B cell (primary cell): Measurements from ENCODE around the gene APCDD1L. TPM values are rescaled to one million over a fixed set of nuclear protein-coding genes. Genes with fewer than 3 reads are reported as not detected.

Experiments used
- ATAC-seq: fragments of 200-7000 bp; cut with Tn5 transposase; one replicate; pipeline ENCODE4 v1.10.0; 2021; ENCODE audit warnings: low read depth, mild to moderate bottlenecking, moderate number of reproducible peaks, moderate library complexity
- CTCF ChIA-PET: fragments of 350-600 bp; sonication (Branson Sonifier 250); formaldehyde crosslinking; loops from one replicate; lab custom pipeline; 2021; ENCODE audit warnings: antibody characterized with exemption, inconsistent platforms; lab: Charles Lee
- POLR2A ChIA-PET: fragments of 350-600 bp; sonication (Branson Sonifier 250); formaldehyde crosslinking; loops from one replicate; lab custom pipeline; 2021; ENCODE audit warnings: antibody characterized with exemption; lab: Charles Lee
- DNase-seq: peaks from one replicate; pipeline ENCODE4 v3.0.0; 2013
- H2AFZ ChIP-seq: 2 replicates; pipeline ENCODE4 v1.6.1; 2012; ENCODE audit warnings: mild to moderate bottlenecking, low read depth, low read length; ENCODE audit not compliant: insufficient read depth, poor library complexity, severe bottlenecking
- H3K27ac ChIP-seq, 2 donors: 1 replicate in 1 of 2; 2 replicates in 1 of 2; pipeline ENCODE4 v1.5.1; 2012 to 2013; ENCODE audit warnings: low read length in 2 of 2, mild to moderate bottlenecking in 2 of 2, moderate library complexity in 1 of 2
- H3K27me3 ChIP-seq, 4 experiments: fragments of 200-600 bp in 1 of 4; sonication (generic) in 1 of 4; replicated peaks in 1 of 4; 1 replicate in 2 of 4; 2 replicates in 2 of 4; pipeline versions ENCODE4 v1.6.1 to v1.7.0; 2013 to 2016; ENCODE audit warnings: low read length in 3 of 4, mild to moderate bottlenecking in 2 of 4, mixed read lengths in 1 of 4, moderate library complexity in 1 of 4; ENCODE audit not compliant: insufficient read depth in 4 of 4, control insufficient read depth in 3 of 4; ENCODE audit errors: control extremely low read depth in 1 of 4
- H3K36me3 ChIP-seq, 2 experiments: replicated peaks in 1 of 2; 1 replicate in 1 of 2; 2 replicates in 1 of 2; pipeline versions ENCODE4 v1.6.1 to v1.7.1; 2013; ENCODE audit warnings: low read length in 1 of 2; ENCODE audit not compliant: insufficient read depth in 2 of 2, control insufficient read depth in 1 of 2; ENCODE audit errors: control extremely low read depth in 1 of 2, extremely low read depth in 1 of 2
- H3K4me1 ChIP-seq, 2 donors: fragments of 200-600 bp in 1 of 2; sonication (generic) in 1 of 2; 1 replicate in 1 of 2; 2 replicates in 1 of 2; pipeline versions ENCODE4 v1.5.1 to v1.6.1; 2013 to 2017; ENCODE audit warnings: low read length in 2 of 2; ENCODE audit not compliant: control insufficient read depth in 2 of 2, insufficient read depth in 2 of 2
- H3K4me2 ChIP-seq: replicated peaks from 2 replicates; pipeline ENCODE3; 2012; ENCODE audit warnings: mild to moderate bottlenecking, low read depth, low read length; ENCODE audit not compliant: poor library complexity, severe bottlenecking
- H3K4me3 ChIP-seq, 5 experiments: fragments of 200-600 bp in 1 of 5; sonication (generic) in 1 of 5; 1 replicate in 3 of 5; 2 replicates in 2 of 5; pipeline versions ENCODE4 v1.5.1 to v1.7.0; 2011 to 2016; ENCODE audit warnings: low read length in 4 of 5, mild to moderate bottlenecking in 4 of 5, low read depth in 2 of 5, control low read depth in 1 of 5, moderate library complexity in 1 of 5; ENCODE audit not compliant: insufficient read depth in 1 of 5; ENCODE audit errors: control extremely low read depth in 1 of 5, extremely low read depth in 1 of 5
- H3K79me2 ChIP-seq: fragments of 200-600 bp; sonication (generic); one replicate; pipeline ENCODE4 v1.6.0; 2016; ENCODE audit warnings: low read length; ENCODE audit not compliant: control insufficient read depth, insufficient read depth
- H3K9ac ChIP-seq: fragments of 200-600 bp; sonication (generic); 2 replicates; pipeline ENCODE4 v1.6.1; 2017; ENCODE audit warnings: mild to moderate bottlenecking, low read length, moderate library complexity
- H3K9me3 ChIP-seq, 3 donors: one replicate each; pipeline versions ENCODE4 v1.6.1 to v1.7.1; 2013; ENCODE audit warnings: low read length in 2 of 3; ENCODE audit not compliant: control insufficient read depth in 2 of 3, insufficient read depth in 1 of 3; ENCODE audit errors: control extremely low read depth in 1 of 3
- H4K20me1 ChIP-seq: 2 replicates; pipeline ENCODE4 v1.6.0; 2012; ENCODE audit warnings: mild to moderate bottlenecking, low read length; ENCODE audit not compliant: insufficient read depth, control insufficient read depth, poor library complexity, severe bottlenecking
- H3K27ac Mint-ChIP-seq: one replicate; pipeline ENCODE4 v1.8.0; 2021; ENCODE audit warnings: mixed read lengths
- H3K27me3 Mint-ChIP-seq: one replicate; pipeline ENCODE4 v1.8.0; 2021; ENCODE audit warnings: mixed read lengths
- H3K4me1 Mint-ChIP-seq: one replicate; pipeline ENCODE4 v1.8.0; 2021; ENCODE audit warnings: mixed read lengths
- H3K4me3 Mint-ChIP-seq: one replicate; pipeline ENCODE4 v1.8.0; 2021; ENCODE audit warnings: mixed read lengths
- H3K9me3 Mint-ChIP-seq: one replicate; pipeline ENCODE4 v1.8.0; 2022; ENCODE audit warnings: mixed read lengths; ENCODE audit not compliant: insufficient read depth
- EZH2 ChIP-seq: IDR thresholded peaks from 2 replicates; pipeline ENCODE4 v1.6.1; 2012; ENCODE audit warnings: borderline replicate concordance, low read depth, mild to moderate bottlenecking, moderate library complexity, low read length; ENCODE audit not compliant: insufficient read depth, poor library complexity, severe bottlenecking
- WGBS: methylation state at CpG from one replicate; pipeline ENCODE4 v1.1.5; 2013; ENCODE audit warnings: missing lambda C conversion rate; ENCODE audit not compliant: insufficient coverage; 5-methylcytosine and 5-hydroxymethylcytosine counted together
- intact Hi-C: fragments of 100-400 bp; cut with micrococcal nuclease; formaldehyde crosslinking; loops from one replicate; pipeline ENCODE4 v1.10.0; 2022
- polyA plus RNA-seq: library from polyadenylated mRNA; depleted of rRNA; stranded (reverse); fragments of >200 nt; gene quantifications from 2 replicates; pipeline ENCODE4 v1.2.3, GENCODE V29; 2012
- total RNA-seq, 2 donors: library from RNA; stranded (reverse); fragments of 120-200 nt in 1 of 2; gene quantifications; 1 replicate in 1 of 2; 2 replicates in 1 of 2; pipeline versions ENCODE4 v1.2.3 to v1.2.4, GENCODE V29; 2013 to 2022
- TF ChIP-seq, protein P1 (sequence below): fragments of 200-600 bp; IDR thresholded peaks from one replicate; pipeline ENCODE4 v1.8.0; 2022; ENCODE audit warnings: antibody characterized with exemption, mild to moderate bottlenecking

APCDD1L gene
- total and polyA plus RNA-seq, 2 donors (not counting 1 experiment from before 2014, with no cell fraction given): not detected

- Mint-ChIP-seq H3K27ac (no peak overlapping the region), H3K4me3 (no peak overlapping the region), H3K27me3 (no peaks in the 10 kb centered on the region), H3K9me3 (peaks cover 5% of the 10 kb centered on the region), H3K4me1 (peaks cover 12% of the 10 kb centered on the region)
- ChIA-PET CTCF (interaction anchor here (0.7 to 0.8 kb wide), 2 partner anchors 52 to 239 kb away, joined by 3 to 5 read pairs; no protein-coding TSS in a partner anchor), POLR2A (no interaction called here)
- TF ChIP-seq EZH2: no peak
- TF ChIP-seq, protein P1, sequence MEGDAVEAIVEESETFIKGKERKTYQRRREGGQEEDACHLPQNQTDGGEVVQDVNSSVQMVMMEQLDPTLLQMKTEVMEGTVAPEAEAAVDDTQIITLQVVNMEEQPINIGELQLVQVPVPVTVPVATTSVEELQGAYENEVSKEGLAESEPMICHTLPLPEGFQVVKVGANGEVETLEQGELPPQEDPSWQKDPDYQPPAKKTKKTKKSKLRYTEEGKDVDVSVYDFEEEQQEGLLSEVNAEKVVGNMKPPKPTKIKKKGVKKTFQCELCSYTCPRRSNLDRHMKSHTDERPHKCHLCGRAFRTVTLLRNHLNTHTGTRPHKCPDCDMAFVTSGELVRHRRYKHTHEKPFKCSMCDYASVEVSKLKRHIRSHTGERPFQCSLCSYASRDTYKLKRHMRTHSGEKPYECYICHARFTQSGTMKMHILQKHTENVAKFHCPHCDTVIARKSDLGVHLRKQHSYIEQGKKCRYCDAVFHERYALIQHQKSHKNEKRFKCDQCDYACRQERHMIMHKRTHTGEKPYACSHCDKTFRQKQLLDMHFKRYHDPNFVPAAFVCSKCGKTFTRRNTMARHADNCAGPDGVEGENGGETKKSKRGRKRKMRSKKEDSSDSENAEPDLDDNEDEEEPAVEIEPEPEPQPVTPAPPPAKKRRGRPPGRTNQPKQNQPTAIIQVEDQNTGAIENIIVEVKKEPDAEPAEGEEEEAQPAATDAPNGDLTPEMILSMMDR: no peak
- no peak overlapping the region for H3K9ac ChIP-seq
- H3K4me2 ChIP-seq: no peak overlapping the region
- no peak overlapping the region for H2AFZ ChIP-seq
- 80% methylated on average over 3 of the region's 10 CpGs for WGBS
- no peak for DNase-seq
- no peaks in the 10 kb centered on the region for H3K79me2 ChIP-seq
- ATAC-seq: no peak
- no peak overlapping the region for H3K27ac ChIP-seq
- no peaks in the 10 kb centered on the region for H3K27me3 ChIP-seq
- intact Hi-C loops: no loop called here
- no peak overlapping the region for H3K4me3 ChIP-seq
- peaks cover 0 to 1% of the 10 kb centered on the region in 2 experiments for H3K36me3 ChIP-seq
- peaks cover 0 to 5% (median 0%) of the 10 kb centered on the region in 3 donors for H3K9me3 ChIP-seq
- no peaks in the 10 kb centered on the region for H4K20me1 ChIP-seq
- peaks cover 0 to 5% of the 10 kb centered on the region in 2 donors for H3K4me1 ChIP-seq
Measured at GRCh38 chr20:58450254-58450653, 64.9 kb downstream of the APCDD1L start.

GRCh38 chr20:58449681-58450221 lies 65.4 kb downstream of the APCDD1L start:
- H3K4me3 Mint-ChIP-seq: no peak overlapping the region
- Histone ChIP-seq H3K4me3 (no peak overlapping the region), H3K36me3 (peaks cover 0 to 6% of the 10 kb centered on the region in 2 experiments), H3K27ac (no peak overlapping the region), H3K79me2 (no peaks in the 10 kb centered on the region), H2AFZ (no peak overlapping the region), H3K4me1 (peaks cover 0 to 5% of the 10 kb centered on the region in 2 donors), H4K20me1 (no peaks in the 10 kb centered on the region), H3K4me2 (no peak overlapping the region), H3K9ac (no peak overlapping the region), H3K27me3 (no peaks in the 10 kb centered on the region), H3K9me3 (peaks cover 0 to 5% (median 0%) of the 10 kb centered on the region in 3 donors)
- TF ChIP-seq EZH2: no peak
- TF ChIP-seq, protein P1: no peak
- WGBS: 53% methylated on average over 6 of the region's 10 CpGs
- intact Hi-C loops: no loop called here
- H3K27ac Mint-ChIP-seq: no peak overlapping the region
- DNase-seq: no peak
- H3K27me3 Mint-ChIP-seq: no peaks in the 10 kb centered on the region
- ChIA-PET POLR2A (no interaction called here), CTCF (interaction anchor here (0.7 to 0.8 kb wide), 2 partner anchors 51 to 239 kb away, joined by 3 to 5 read pairs; no protein-coding TSS in a partner anchor)
- peaks cover 12% of the 10 kb centered on the region for H3K4me1 Mint-ChIP-seq
- peaks cover 4% of the 10 kb centered on the region for H3K9me3 Mint-ChIP-seq
- ATAC-seq: no peak
